HG03108 (cell line): ENCODE measurements around the gene PIGA.
"Not testable (repeated sequence)": the region's sequence is repeated elsewhere in the genome, so short reads cannot be mapped to it uniquely, and the experiment has no call there.

Source experiments
- ATAC-seq: cut with Tn5 transposase; IDR thresholded peaks from one replicate; pipeline ENCODE4 v1.9.1; 2021; ENCODE audit warnings: moderate library complexity; ENCODE audit not compliant: unreplicated experiment

Gene PIGA

GRCh38 chrX:15322072-15322471 is 13.3 kb downstream of the PIGA start:
- ATAC-seq, result no peak

GRCh38 chrX:15321447-15321846 is 13.9 kb downstream of the PIGA start:
- ATAC-seq, result no peak

GRCh38 chrX:15320297-15320696 is 15.0 kb downstream of the PIGA start:
- ATAC-seq, result no peak

GRCh38 chrX:15319075-15319474 is 16.2 kb downstream of the PIGA start:
- no peak for ATAC-seq

- ATAC-seq, result no peak
Measured at GRCh38 chrX:15315509-15315908, 19.8 kb downstream of the PIGA start, which contains the start of gene ASB11. Gene ASB11, minus strand, starts transcription at chrX:15315640. Its CDS starts 35 bp downstream, at chrX:15315605.

GRCh38 chrX:15314472-15314871 is 20.9 kb downstream of the PIGA start:
- no peak for ATAC-seq

- ATAC-seq, result no peak
Measured at GRCh38 chrX:15311119-15311518, 24.2 kb downstream of the PIGA start.

GRCh38 chrX:15310117-15310516 is 25.2 kb downstream of the PIGA start:
- no peak for ATAC-seq

GRCh38 chrX:15305899-15306298 is 29.4 kb downstream of the PIGA start:
- not testable (repeated sequence) for ATAC-seq

GRCh38 chrX:15301924-15302323 is 33.4 kb downstream of the PIGA start:
- no peak for ATAC-seq

GRCh38 chrX:15299941-15300851 is 35.1 kb downstream of the PIGA start:
- ATAC-seq, result no peak

- ATAC-seq, result no peak
Measured at GRCh38 chrX:15298780-15299179, 36.5 kb downstream of the PIGA start.

GRCh38 chrX:15298201-15298600 is 37.1 kb downstream of the PIGA start:
- no peak for ATAC-seq

GRCh38 chrX:15293451-15293850 is 41.9 kb downstream of the PIGA start:
- no peak for ATAC-seq

- no peak for ATAC-seq
Measured at GRCh38 chrX:15292861-15293260, 42.5 kb downstream of the PIGA start.

- ATAC-seq, result no peak
Measured at GRCh38 chrX:15277604-15278003, 57.7 kb downstream of the PIGA start.

GRCh38 chrX:15274946-15275345 is 60.4 kb downstream of the PIGA start:
- ATAC-seq, result no peak

GRCh38 chrX:15273275-15273674 is 62.0 kb downstream of the PIGA start:
- not testable (repeated sequence) for ATAC-seq

- no peak for ATAC-seq
Measured at GRCh38 chrX:15271757-15272156, 63.6 kb downstream of the PIGA start.

- no peak for ATAC-seq
Measured at GRCh38 chrX:15269618-15270521, 65.5 kb downstream of the PIGA start, which contains the start of gene ASB9. Gene ASB9, minus strand, starts transcription at chrX:15270083. Its CDS starts 209 bp downstream, at chrX:15269874.
